HepG2 (cell line): ENCODE data around the gene IGFLR1. TPM values are rescaled to one million over a fixed set of nuclear protein-coding genes. Genes with fewer than 3 reads are reported as not detected.

ENCODE experiments used
- KLF16 ChIP-seq, 2 experiments: sonication (generic) in 1 of 2; formaldehyde crosslinking in 1 of 2; IDR thresholded peaks; 2 replicates each; pipeline versions ENCODE4 v1.6.1 to v1.8.0; 2016 to 2023; ENCODE audit warnings: missing genetic modification reagents in 2 of 2, missing compliant biosample characterization in 1 of 2
- MXI1 ChIP-seq: IDR thresholded peaks from 3 replicates; pipeline ENCODE4 v1.6.1; 2012; ENCODE audit warnings: low read depth, low read length, inconsistent platforms, borderline replicate concordance
- RBM39 ChIP-seq: fragments of 200-400 bp; formaldehyde crosslinking; IDR thresholded peaks from one replicate; pipeline ENCODE4 v1.6.1; 2018; ENCODE audit warnings: antibody characterized with exemption, mild to moderate bottlenecking, low read depth, low read length; ENCODE audit not compliant: poor library complexity, severe bottlenecking
- SOX5 ChIP-seq: IDR thresholded peaks from 2 replicates; pipeline ENCODE4 v1.6.1; 2016; ENCODE audit warnings: borderline replicate concordance
- ZNF331 ChIP-seq: sonication (generic); formaldehyde crosslinking; IDR thresholded peaks from 2 replicates; pipeline ENCODE4 v1.4.0; 2020; ENCODE audit warnings: missing genetic modification reagents
- ZNF83 ChIP-seq: sonication (generic); formaldehyde crosslinking; IDR thresholded peaks from 2 replicates; pipeline ENCODE4 v1.4.0; 2020; ENCODE audit warnings: missing genetic modification reagents, mild to moderate bottlenecking, borderline replicate concordance
- polyA plus RNA-seq, 8 experiments: library from polyadenylated mRNA; depleted of rRNA in 3 of 8; stranded (reverse) in 7 of 8; unstranded in 1 of 8; fragments of >200 nt; fragmentation: Illumina TruSeq in 4 of 8; extraction: Trizol in 4 of 8; gene quantifications; 2 replicates each; pipeline versions ENCODE4 v1.2.1 to v1.2.3, GENCODE V29; 2011 to 2016; ENCODE audit warnings: low read depth in 4 of 8, missing spikeins in 1 of 8, mixed read lengths in 1 of 8; ENCODE audit not compliant: insufficient read depth in 1 of 8
- total RNA-seq, 5 experiments: library from RNA; depleted of rRNA; stranded (reverse); fragments of >200 nt; fragmentation: Illumina TruSeq; extraction: Trizol; gene quantifications; 2 replicates each; pipeline ENCODE4 v1.2.3, GENCODE V29; 2016; ENCODE audit warnings: low read depth in 1 of 5
- TF ChIP-seq, protein P1 (sequence below): sonication (generic); formaldehyde crosslinking; IDR thresholded peaks from 2 replicates; pipeline ENCODE4 v1.4.0; 2020; ENCODE audit warnings: missing genetic modification reagents, borderline replicate concordance
- TF ChIP-seq, protein P2 (sequence below): sonication (generic); formaldehyde crosslinking; IDR thresholded peaks from 2 replicates; pipeline ENCODE4 v1.4.0; 2020; ENCODE audit warnings: missing genetic modification reagents
- TF ChIP-seq, protein P3 (sequence below): sonication (generic); formaldehyde crosslinking; IDR thresholded peaks from 2 replicates; pipeline ENCODE4 v1.4.0; 2020; ENCODE audit warnings: missing genetic modification reagents
- TF ChIP-seq, protein P4 (sequence below): sonication (generic); formaldehyde crosslinking; IDR thresholded peaks from 2 replicates; pipeline ENCODE4 v1.4.0; 2020; ENCODE audit warnings: missing genetic modification reagents, mild to moderate bottlenecking, borderline replicate concordance

Gene IGFLR1
- total and polyA plus RNA-seq, 2 of the 13 experiments (the other 11 are each of a cell fraction or from before 2014, with no cell fraction given): 5.4 to 8.9 TPM

DNA sequence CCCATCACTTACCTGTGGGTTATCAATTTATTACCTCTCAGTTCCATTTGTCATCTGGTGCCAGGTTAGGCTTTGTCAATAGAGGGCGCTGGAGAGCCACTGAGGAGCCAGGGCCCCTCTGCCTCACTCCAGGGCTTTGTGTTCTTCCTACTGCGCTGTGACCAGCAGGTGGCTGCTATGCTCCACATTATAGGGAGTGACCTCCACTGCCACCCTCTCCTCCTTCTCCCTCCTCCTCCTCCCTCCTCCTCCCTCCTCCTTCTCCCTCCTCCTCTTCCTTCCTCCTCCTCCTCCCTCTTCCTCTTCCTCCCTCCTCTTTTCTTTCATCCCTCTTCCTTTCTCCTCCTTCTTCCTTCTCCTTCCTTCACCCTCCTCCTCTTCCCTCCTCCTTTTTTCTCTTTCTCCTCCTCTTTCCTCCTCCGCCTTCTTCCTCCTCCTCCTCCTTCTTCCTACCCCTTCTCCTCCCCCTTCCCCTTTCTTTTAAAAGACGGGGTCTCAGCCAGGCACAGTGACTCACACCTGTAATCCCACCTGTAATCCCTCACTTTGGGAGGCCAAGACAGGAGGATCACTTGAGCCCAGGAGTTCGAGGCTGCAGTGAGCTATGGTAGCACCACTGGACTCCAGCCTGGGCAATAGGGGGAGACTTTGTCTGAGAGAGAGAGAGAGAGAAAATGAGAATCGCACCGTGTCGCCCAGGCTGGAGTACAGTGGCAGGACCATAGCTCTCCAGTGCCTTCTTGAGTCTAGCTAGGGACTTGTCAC, 48.2 kb downstream of the IGFLR1 start (continued):
- TF ChIP-seq, protein P1, sequence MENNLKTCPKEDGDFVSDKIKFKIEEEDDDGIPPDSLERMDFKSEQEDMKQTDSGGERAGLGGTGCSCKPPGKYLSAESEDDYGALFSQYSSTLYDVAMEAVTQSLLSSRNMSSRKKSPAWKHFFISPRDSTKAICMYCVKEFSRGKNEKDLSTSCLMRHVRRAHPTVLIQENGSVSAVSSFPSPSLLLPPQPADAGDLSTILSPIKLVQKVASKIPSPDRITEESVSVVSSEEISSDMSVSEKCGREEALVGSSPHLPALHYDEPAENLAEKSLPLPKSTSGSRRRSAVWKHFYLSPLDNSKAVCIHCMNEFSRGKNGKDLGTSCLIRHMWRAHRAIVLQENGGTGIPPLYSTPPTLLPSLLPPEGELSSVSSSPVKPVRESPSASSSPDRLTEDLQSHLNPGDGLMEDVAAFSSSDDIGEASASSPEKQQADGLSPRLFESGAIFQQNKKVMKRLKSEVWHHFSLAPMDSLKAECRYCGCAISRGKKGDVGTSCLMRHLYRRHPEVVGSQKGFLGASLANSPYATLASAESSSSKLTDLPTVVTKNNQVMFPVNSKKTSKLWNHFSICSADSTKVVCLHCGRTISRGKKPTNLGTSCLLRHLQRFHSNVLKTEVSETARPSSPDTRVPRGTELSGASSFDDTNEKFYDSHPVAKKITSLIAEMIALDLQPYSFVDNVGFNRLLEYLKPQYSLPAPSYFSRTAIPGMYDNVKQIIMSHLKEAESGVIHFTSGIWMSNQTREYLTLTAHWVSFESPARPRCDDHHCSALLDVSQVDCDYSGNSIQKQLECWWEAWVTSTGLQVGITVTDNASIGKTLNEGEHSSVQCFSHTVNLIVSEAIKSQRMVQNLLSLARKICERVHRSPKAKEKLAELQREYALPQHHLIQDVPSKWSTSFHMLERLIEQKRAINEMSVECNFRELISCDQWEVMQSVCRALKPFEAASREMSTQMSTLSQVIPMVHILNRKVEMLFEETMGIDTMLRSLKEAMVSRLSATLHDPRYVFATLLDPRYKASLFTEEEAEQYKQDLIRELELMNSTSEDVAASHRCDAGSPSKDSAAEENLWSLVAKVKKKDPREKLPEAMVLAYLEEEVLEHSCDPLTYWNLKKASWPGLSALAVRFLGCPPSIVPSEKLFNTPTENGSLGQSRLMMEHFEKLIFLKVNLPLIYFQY (CRISPR knock-in tag): 0 out of 2 replicates have a peak, but pooled peaks have one; percentile 26
- TF ChIP-seq, protein P2, sequence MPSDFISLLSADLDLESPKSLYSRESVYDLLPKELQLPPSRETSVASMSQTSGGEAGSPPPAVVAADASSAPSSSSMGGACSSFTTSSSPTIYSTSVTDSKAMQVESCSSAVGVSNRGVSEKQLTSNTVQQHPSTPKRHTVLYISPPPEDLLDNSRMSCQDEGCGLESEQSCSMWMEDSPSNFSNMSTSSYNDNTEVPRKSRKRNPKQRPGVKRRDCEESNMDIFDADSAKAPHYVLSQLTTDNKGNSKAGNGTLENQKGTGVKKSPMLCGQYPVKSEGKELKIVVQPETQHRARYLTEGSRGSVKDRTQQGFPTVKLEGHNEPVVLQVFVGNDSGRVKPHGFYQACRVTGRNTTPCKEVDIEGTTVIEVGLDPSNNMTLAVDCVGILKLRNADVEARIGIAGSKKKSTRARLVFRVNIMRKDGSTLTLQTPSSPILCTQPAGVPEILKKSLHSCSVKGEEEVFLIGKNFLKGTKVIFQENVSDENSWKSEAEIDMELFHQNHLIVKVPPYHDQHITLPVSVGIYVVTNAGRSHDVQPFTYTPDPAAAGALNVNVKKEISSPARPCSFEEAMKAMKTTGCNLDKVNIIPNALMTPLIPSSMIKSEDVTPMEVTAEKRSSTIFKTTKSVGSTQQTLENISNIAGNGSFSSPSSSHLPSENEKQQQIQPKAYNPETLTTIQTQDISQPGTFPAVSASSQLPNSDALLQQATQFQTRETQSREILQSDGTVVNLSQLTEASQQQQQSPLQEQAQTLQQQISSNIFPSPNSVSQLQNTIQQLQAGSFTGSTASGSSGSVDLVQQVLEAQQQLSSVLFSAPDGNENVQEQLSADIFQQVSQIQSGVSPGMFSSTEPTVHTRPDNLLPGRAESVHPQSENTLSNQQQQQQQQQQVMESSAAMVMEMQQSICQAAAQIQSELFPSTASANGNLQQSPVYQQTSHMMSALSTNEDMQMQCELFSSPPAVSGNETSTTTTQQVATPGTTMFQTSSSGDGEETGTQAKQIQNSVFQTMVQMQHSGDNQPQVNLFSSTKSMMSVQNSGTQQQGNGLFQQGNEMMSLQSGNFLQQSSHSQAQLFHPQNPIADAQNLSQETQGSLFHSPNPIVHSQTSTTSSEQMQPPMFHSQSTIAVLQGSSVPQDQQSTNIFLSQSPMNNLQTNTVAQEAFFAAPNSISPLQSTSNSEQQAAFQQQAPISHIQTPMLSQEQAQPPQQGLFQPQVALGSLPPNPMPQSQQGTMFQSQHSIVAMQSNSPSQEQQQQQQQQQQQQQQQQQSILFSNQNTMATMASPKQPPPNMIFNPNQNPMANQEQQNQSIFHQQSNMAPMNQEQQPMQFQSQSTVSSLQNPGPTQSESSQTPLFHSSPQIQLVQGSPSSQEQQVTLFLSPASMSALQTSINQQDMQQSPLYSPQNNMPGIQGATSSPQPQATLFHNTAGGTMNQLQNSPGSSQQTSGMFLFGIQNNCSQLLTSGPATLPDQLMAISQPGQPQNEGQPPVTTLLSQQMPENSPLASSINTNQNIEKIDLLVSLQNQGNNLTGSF (CRISPR knock-in tag): no peak
- no peak for TF ChIP-seq ZNF83 (CRISPR knock-in tag)
- peak in 1 of 2 experiments; percentile 66; a peak in 1 of 4 replicates for TF ChIP-seq KLF16 (CRISPR knock-in tag; IDR thresholded peaks at IDR 0.05)
- TF ChIP-seq MXI1: peak; percentile 31; the same call in 1 of the 3 replicates
- peak; percentile 50 for TF ChIP-seq RBM39
- TF ChIP-seq SOX5: peak; percentile 30; the same call in 1 of the 2 replicates
- TF ChIP-seq, protein P3, sequence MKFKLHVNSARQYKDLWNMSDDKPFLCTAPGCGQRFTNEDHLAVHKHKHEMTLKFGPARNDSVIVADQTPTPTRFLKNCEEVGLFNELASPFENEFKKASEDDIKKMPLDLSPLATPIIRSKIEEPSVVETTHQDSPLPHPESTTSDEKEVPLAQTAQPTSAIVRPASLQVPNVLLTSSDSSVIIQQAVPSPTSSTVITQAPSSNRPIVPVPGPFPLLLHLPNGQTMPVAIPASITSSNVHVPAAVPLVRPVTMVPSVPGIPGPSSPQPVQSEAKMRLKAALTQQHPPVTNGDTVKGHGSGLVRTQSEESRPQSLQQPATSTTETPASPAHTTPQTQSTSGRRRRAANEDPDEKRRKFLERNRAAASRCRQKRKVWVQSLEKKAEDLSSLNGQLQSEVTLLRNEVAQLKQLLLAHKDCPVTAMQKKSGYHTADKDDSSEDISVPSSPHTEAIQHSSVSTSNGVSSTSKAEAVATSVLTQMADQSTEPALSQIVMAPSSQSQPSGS (CRISPR knock-in tag): peak; percentile 25; the same call in 1 of the 2 replicates
- TF ChIP-seq, protein P4, sequence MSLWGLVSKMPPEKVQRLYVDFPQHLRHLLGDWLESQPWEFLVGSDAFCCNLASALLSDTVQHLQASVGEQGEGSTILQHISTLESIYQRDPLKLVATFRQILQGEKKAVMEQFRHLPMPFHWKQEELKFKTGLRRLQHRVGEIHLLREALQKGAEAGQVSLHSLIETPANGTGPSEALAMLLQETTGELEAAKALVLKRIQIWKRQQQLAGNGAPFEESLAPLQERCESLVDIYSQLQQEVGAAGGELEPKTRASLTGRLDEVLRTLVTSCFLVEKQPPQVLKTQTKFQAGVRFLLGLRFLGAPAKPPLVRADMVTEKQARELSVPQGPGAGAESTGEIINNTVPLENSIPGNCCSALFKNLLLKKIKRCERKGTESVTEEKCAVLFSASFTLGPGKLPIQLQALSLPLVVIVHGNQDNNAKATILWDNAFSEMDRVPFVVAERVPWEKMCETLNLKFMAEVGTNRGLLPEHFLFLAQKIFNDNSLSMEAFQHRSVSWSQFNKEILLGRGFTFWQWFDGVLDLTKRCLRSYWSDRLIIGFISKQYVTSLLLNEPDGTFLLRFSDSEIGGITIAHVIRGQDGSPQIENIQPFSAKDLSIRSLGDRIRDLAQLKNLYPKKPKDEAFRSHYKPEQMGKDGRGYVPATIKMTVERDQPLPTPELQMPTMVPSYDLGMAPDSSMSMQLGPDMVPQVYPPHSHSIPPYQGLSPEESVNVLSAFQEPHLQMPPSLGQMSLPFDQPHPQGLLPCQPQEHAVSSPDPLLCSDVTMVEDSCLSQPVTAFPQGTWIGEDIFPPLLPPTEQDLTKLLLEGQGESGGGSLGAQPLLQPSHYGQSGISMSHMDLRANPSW (CRISPR knock-in tag): no peak
- peak; percentile 63; the same call in 1 of the 2 replicates for TF ChIP-seq ZNF331 (CRISPR knock-in tag)
